ENCODE data around the gene MMP2. TPM values are rescaled to one million over a fixed set of nuclear protein-coding genes. Genes with fewer than 3 reads are reported as not detected.
A peak's percentile ranks its signal among the peaks of the same experiment; 100 is the strongest.

Gene MMP2
- total RNA-seq, 1 donor from 2014 or later, result 87.4 TPM

DNA sequence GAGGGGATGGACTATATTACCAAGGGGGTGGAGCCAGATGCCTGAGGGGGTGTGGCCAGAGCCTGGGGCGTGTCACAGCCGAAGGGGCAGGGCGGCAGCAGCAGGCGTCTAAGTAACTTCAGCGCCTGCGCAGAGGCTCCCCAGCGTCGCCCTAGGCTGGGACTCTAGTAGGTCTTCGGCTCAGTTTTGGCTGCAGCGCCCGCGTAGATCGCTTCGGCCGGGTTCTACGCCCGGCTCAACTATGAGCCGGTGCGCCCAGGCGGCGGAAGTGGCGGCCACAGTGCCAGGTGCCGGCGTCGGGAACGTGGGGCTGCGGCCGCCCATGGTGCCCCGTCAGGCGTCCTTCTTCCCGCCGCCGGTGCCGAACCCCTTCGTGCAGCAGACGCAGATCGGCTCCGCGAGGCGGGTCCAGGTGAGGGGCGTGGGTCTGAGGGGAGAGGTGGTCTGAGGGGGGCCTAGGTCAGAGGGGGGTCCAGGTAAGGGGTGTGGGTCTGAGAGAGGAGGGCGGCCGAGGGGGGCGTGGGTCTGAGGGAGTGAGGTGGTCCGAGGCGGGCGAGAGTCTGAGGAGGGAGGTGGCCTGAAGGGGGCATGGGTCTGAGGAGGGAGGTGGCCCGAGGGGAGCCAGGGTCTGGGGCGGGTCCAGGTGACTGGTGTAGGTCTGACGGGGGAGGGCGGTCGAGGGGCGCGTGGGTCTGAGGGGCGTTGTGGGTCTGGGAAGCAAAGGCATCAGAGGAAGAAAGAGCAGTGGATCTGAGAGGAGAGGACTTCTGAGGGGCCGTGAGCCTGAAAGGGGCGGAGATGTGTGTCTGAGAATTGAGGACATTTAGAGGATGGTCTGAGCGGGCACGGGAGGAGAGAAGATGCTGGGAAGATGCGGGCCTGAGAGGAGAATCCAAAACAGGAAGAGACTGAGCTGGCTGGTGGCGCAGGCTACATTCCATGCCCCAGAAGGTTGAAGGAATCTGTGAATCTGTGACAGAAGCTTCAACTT lies 30.2 kb downstream of the MMP2 start, which contains the start of gene LPCAT2:
LPCAT2 (plus strand) TSS at position 132 of the 991 bp plus-strand sequence; CDS start at position 242, 110 bp downstream.
- TF ChIP-seq, protein P1, sequence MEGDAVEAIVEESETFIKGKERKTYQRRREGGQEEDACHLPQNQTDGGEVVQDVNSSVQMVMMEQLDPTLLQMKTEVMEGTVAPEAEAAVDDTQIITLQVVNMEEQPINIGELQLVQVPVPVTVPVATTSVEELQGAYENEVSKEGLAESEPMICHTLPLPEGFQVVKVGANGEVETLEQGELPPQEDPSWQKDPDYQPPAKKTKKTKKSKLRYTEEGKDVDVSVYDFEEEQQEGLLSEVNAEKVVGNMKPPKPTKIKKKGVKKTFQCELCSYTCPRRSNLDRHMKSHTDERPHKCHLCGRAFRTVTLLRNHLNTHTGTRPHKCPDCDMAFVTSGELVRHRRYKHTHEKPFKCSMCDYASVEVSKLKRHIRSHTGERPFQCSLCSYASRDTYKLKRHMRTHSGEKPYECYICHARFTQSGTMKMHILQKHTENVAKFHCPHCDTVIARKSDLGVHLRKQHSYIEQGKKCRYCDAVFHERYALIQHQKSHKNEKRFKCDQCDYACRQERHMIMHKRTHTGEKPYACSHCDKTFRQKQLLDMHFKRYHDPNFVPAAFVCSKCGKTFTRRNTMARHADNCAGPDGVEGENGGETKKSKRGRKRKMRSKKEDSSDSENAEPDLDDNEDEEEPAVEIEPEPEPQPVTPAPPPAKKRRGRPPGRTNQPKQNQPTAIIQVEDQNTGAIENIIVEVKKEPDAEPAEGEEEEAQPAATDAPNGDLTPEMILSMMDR (IDR thresholded peaks at IDR 0.05; ENCODE audit: borderline replicate concordance), result no peak
- peaks cover 14% of the 10 kb centered on the region for H3K36me3 ChIP-seq
- H3K27ac ChIP-seq (replicated peaks), result peak within 1 kb of the TSS; percentile 79
- H3K9me3 ChIP-seq (replicated peaks), result peaks cover 21% of the 10 kb centered on the region
- H3K4me1 ChIP-seq, result peaks cover 14% of the 10 kb centered on the region
- H3K4me3 ChIP-seq, result peak within 1 kb of the TSS; percentile 76
- no peaks in the 10 kb centered on the region for H3K27me3 ChIP-seq (ENCODE audit: low read depth)
- peak; percentile 90 for DNase-seq
- intact Hi-C loops (cut with micrococcal nuclease), result no loop called here

DNA sequence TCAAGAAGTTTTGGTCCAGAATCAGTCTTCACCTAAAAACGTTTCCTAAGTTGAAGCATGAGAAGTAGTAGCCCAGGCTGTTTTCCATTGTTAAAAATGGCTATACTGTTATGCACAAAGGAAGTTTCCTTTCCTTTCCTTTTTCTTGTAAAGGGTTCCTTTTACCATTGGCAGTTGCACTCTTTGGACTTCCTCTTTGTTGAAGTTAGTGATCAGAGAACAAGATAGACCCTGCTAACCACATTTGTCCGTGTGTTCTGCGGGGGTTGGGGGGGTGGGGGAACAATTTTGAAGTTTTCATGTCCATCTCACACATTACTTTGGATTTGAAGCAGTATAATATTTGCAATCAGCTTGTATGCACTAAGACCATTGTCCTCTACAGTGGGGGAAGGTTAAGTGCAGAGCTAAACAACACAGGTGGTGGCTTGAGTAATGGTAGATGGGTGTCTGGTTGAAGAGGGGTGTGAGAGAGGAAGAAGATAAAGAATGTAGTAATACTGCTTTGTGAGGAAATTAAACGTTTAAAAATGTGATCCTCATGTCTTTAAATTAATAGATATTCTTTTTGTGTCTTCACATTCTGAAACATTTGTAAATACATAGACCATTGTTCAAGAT lies 31.3 kb downstream of the MMP2 start:
- Histone ChIP-seq H3K4me3 (peak overlapping the region; percentile 76), H3K36me3 (peaks cover 12% of the 10 kb centered on the region), H3K27ac (replicated peaks) (peak overlapping the region; percentile 79), H3K9me3 (replicated peaks) (peaks cover 21% of the 10 kb centered on the region), H3K27me3 (ENCODE audit: low read depth) (no peaks in the 10 kb centered on the region), H3K4me1 (peaks cover 12% of the 10 kb centered on the region)
- TF ChIP-seq, protein P1 (IDR thresholded peaks at IDR 0.05; ENCODE audit: borderline replicate concordance), result no peak
- intact Hi-C loops (cut with micrococcal nuclease), result no loop called here
- DNase-seq, result no peak

DNA sequence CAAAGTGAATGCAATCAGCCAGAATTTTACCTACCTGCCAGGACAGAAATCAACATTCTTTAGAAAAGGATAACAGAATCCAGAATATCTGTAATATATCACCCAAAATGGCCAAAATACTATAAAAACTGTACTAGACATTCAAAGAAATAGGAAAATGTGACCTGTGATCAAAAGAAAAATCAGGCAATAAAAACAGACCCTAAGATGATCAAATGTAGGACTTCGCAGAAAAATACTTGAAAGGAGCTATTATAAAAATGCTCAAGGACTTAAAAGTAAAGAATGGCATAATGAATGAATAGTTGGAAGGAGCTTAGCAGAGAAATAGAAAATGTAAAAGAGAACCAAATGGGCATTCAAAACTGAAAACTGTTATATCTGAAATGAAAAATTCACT lies 33.9 kb downstream of the MMP2 start:
- H3K9me3 ChIP-seq (replicated peaks), result peaks cover 23% of the 10 kb centered on the region
- no peak for DNase-seq
- peaks cover 12% of the 10 kb centered on the region for H3K4me1 ChIP-seq
- no peak overlapping the region for H3K27ac ChIP-seq (replicated peaks)
- intact Hi-C loops (cut with micrococcal nuclease), result no loop called here
- no peaks in the 10 kb centered on the region for H3K27me3 ChIP-seq (ENCODE audit: low read depth)
- TF ChIP-seq, protein P1 (IDR thresholded peaks at IDR 0.05; ENCODE audit: borderline replicate concordance), result no peak
- H3K4me3 ChIP-seq, result no peak overlapping the region
- H3K36me3 ChIP-seq, result peaks cover 5% of the 10 kb centered on the region

DNA sequence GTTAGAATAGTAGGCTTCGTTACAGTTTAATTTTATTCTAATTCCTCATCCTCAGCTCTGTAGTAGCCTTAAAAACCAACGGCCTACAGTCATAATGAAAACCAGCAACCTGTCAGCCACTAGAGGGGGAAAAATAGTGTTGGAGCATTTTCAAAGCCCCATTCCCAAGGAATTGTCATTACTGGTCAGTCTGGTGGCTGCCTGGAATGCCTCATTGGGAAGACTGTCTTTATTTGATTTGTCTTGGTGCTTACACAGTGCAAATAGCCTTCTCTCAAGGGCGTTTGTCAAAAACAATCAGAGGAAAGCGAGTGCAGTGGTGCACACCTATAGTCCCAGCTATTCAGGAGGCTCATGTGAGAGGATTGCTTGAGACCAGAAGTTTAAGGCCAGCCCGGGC lies 34.6 kb downstream of the MMP2 start:
- TF ChIP-seq, protein P1 (IDR thresholded peaks at IDR 0.05; ENCODE audit: borderline replicate concordance), result no peak
- intact Hi-C loops (cut with micrococcal nuclease), result no loop called here
- H3K4me3 ChIP-seq, result no peak overlapping the region
- DNase-seq, result no peak
- peaks cover 29% of the 10 kb centered on the region for H3K9me3 ChIP-seq (replicated peaks)
- no peaks in the 10 kb centered on the region for H3K27me3 ChIP-seq (ENCODE audit: low read depth)
- no peak overlapping the region for H3K27ac ChIP-seq (replicated peaks)
- H3K4me1 ChIP-seq, result peaks cover 11% of the 10 kb centered on the region
- peaks cover 5% of the 10 kb centered on the region for H3K36me3 ChIP-seq

DNA sequence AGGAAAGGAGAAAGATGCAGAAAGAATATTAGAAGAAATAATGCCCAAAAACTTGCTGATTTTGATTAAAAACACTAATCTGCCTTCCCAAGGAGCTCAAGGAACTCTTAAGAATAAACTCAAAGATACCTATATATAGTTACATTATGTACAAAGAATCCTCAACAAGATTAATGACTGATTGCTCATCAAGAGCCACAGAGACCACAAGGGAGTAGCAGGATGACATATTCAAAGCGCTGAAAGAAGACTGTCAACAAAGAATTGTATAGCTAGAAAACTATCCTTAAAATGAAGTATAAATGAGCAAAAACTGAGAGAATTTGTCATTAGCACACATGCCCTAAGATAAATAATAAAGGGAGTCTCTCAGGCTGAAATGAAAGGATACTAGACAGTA lies 36.1 kb downstream of the MMP2 start:
- no peak for DNase-seq
- no peaks in the 10 kb centered on the region for H3K27me3 ChIP-seq (ENCODE audit: low read depth)
- TF ChIP-seq, protein P1 (IDR thresholded peaks at IDR 0.05; ENCODE audit: borderline replicate concordance), result no peak
- no peak overlapping the region for H3K4me3 ChIP-seq
- peaks cover 5% of the 10 kb centered on the region for H3K36me3 ChIP-seq
- no peaks in the 10 kb centered on the region for H3K4me1 ChIP-seq
- H3K27ac ChIP-seq (replicated peaks), result no peak overlapping the region
- peaks cover 33% of the 10 kb centered on the region for H3K9me3 ChIP-seq (replicated peaks)
- intact Hi-C loops (cut with micrococcal nuclease), result no loop called here
